GM06990 (cell line): ENCODE measurements around the gene PARK7.

Experiments used
- DNase-seq: peaks from one replicate; pipeline ENCODE4 v3.0.0-alpha.2; 2011; ENCODE audit not compliant: insufficient read length; ENCODE audit errors: extremely low read depth
- H3K27me3 ChIP-seq: replicated peaks from 2 replicates; pipeline ENCODE4 v1.6.0; 2011; ENCODE audit warnings: low read length; ENCODE audit not compliant: control insufficient read depth, insufficient read depth
- H3K36me3 ChIP-seq: 2 replicates; pipeline ENCODE4 v1.5.1; 2011; ENCODE audit warnings: low read length; ENCODE audit not compliant: control insufficient read depth, insufficient read depth
- H3K4me3 ChIP-seq: replicated peaks from 2 replicates; pipeline ENCODE4 v1.5.1; 2011; ENCODE audit warnings: low read depth, mild to moderate bottlenecking, control low read depth, low read length
- TF ChIP-seq, protein P1 (sequence below): IDR thresholded peaks from 2 replicates; pipeline ENCODE4 v1.5.1; 2011; ENCODE audit warnings: low read length, control low read depth, mild to moderate bottlenecking, inconsistent platforms; ENCODE audit not compliant: insufficient read depth, poor library complexity, severe bottlenecking

PARK7 gene

GRCh38 chr1:7995437-7995836 is 33.9 kb downstream of the PARK7 start:
- Histone ChIP-seq H3K27me3 (no peaks in the 10 kb centered on the region), H3K36me3 (no peaks in the 10 kb centered on the region; the same call in 1 of the 2 replicates), H3K4me3 (no peak overlapping the region)
- TF ChIP-seq, protein P1, sequence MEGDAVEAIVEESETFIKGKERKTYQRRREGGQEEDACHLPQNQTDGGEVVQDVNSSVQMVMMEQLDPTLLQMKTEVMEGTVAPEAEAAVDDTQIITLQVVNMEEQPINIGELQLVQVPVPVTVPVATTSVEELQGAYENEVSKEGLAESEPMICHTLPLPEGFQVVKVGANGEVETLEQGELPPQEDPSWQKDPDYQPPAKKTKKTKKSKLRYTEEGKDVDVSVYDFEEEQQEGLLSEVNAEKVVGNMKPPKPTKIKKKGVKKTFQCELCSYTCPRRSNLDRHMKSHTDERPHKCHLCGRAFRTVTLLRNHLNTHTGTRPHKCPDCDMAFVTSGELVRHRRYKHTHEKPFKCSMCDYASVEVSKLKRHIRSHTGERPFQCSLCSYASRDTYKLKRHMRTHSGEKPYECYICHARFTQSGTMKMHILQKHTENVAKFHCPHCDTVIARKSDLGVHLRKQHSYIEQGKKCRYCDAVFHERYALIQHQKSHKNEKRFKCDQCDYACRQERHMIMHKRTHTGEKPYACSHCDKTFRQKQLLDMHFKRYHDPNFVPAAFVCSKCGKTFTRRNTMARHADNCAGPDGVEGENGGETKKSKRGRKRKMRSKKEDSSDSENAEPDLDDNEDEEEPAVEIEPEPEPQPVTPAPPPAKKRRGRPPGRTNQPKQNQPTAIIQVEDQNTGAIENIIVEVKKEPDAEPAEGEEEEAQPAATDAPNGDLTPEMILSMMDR = no peak
- no peak for DNase-seq

DNA sequence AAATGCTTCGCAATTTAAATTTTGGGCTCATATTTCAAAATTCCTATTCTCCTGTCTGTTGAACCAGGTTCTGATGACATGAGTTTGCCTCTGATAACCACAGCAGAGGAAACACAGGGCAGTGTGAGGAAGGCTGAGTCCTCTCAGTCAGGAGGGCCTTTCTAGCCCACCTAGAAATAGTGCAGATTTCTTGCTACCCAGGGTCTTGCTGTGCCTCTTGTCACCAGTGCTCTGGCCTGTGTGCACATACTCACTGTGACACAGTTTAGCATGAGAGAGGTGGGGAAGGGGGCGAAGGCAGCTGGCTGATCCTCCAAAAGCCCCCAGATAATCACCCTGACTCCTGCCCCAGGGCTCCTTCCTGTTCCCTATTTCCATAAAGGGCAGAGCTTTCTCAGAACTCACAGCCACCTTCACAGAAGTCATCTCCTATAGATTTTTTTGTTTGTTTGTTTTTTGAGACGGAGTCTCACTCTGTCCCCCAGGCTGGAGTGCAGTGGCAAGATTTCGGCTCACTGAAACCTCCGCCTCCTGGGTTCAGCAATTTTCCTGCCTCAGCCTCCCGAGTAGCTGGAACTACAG is 40.9 kb downstream of the PARK7 start:
- H3K27me3 ChIP-seq = no peaks in the 10 kb centered on the region
- TF ChIP-seq, protein P1 = no peak
- DNase-seq = no peak

DNA sequence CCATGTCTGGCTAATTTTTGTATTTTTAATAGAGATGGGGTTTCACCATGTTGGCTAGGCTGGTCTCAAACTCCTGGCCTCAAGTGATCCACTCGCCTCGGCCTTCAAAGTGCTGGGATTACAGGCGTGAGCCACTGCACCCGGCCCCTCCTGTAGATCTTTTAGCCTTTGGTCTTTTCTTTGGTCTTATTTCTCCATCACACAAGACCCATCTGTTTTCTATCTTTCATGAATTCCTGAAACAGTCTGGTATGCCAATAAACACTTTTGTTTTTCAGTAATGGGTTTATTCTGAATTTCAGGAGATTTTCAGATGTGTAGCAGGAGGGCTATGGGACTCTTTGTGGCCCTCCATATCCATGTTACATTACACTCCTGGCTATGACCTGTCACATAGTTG is 41.4 kb downstream of the PARK7 start:
- DNase-seq = no peak
- H3K27me3 ChIP-seq = no peaks in the 10 kb centered on the region
- H3K36me3 ChIP-seq = peaks cover 1% of the 10 kb centered on the region; the same call in 1 of the 2 replicates
- H3K4me3 ChIP-seq = no peak overlapping the region
- TF ChIP-seq, protein P1 = no peak

More for the DNA sequence above, 40.9 kb downstream of the PARK7 start:
- no peak overlapping the region for H3K4me3 ChIP-seq
- peaks cover 1% of the 10 kb centered on the region; the same call in 1 of the 2 replicates for H3K36me3 ChIP-seq

- TF ChIP-seq, protein P1 = no peak
- Histone ChIP-seq H3K27me3 (no peaks in the 10 kb centered on the region), H3K36me3 (peaks cover 1% of the 10 kb centered on the region; the same call in 1 of the 2 replicates), H3K4me3 (no peak overlapping the region)
- DNase-seq = no peak
Observed at GRCh38 chr1:8003438-8004112, 42.1 kb downstream of the PARK7 start.

DNA sequence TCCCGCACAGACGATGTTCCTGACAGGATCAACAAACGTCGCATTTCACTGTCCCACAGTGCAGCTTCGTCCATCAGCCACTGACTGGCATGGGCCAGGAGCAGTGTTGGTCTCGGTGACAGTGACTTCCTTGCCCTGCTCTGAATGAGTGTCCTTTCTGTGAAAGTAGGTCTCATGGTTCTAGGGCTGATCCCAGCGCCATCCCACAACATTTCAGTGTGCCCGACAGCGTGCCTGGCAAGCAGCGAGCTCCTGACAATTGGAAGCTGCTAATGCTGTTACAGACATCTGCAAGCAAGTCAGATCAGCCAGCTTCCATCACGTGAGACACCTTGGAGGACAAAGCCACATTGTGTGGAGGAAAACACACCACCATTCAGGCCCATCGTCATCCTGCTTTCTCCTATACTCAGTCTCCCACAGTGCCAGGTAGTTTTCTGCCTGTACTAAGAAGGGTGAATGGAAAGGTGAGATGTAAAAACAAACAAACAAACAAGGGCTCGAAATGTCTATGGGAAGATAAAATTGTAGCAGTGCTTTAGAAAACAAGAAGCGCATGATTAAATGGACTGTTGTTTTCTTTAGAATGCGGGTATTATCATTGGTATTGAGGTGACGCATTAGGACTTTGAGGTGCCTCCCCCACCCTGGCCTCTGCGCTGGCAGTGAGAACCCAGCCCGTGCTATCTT is 42.7 kb downstream of the PARK7 start:
- Histone ChIP-seq H3K27me3 (no peaks in the 10 kb centered on the region), H3K4me3 (no peak overlapping the region), H3K36me3 (peaks cover 1% of the 10 kb centered on the region; the same call in 1 of the 2 replicates)
- DNase-seq = no peak
- TF ChIP-seq, protein P1 = no peak
